GM19239 (cell line): ENCODE results near the gene RAD51D.
"Not testable (repeated sequence)": the region's sequence is repeated elsewhere in the genome, so short reads cannot be mapped to it uniquely, and the experiment has no call there.

Experiments used
- DNase-seq: peaks from one replicate; pipeline ENCODE4 v3.0.0; 2011; ENCODE audit warnings: low spot score; ENCODE audit not compliant: insufficient read length
- FAIRE-seq: peaks from 2 replicates; lab custom pipeline; 2011; peaks lifted over from hg19 to GRCh38; lab: Jason Lieb, UNC

Gene RAD51D

DNA sequence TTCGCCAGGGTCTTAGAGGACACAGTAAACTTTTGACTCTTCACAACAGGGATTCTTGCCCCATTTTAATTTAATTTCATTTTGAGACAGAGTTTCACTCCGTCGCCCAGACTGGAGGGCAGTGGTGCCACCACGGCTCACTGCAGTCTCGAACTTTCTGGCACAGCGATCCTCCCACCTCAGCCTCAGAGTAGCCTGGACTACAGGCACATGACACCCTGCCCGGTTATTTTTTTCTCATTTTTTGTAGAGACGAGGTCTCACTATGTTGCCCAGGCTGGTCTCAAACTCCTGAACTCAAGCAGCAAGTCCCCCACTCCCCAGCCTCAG, 22.8 kb upstream of the RAD51D start:
- DNase-seq: no peak
- FAIRE-seq: no peak

DNA sequence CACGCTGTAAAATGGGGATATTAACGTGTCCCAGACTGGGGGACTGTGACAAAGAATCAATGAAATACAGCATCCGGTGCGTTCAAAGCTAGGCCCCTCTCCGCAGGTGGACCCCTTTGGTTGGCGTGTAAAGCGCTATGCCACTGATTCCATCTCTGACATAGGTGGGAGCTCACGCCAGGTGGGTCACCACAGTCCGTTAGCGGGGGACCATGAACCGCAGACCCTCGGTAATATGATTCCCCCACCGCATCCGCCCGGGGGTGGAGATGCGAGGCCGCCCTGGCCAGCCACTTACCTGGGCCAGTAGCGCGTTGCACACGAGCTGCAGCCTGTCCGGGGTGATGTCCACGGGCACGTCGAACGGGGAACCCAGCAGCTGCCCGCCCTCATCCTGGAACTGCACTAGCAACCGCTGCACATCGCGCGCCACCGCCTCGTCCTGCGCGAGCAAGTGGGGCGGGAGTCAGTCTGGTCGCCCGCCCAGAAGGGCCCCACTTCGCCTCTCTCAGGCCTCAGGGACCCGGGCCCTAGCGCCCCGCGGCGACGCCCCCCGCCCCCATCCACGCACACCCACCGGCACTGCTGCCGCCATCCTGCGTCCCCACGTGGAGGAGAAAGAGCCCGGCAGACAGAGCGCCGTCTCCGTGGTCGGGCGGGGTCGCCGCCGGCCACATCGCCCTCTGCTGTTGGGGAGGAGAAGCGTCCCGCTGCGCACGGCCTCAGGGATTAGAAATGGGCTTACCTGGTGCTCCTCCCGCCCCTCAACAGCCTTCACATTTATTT, 22.2 kb upstream of the RAD51D start, which contains the start of gene NLE1:
NLE1 (minus strand) TSS at position 623 of the 786 bp plus-strand sequence; CDS start at position 595, 28 bp downstream.
- peak; percentile 93 for DNase-seq

DNA sequence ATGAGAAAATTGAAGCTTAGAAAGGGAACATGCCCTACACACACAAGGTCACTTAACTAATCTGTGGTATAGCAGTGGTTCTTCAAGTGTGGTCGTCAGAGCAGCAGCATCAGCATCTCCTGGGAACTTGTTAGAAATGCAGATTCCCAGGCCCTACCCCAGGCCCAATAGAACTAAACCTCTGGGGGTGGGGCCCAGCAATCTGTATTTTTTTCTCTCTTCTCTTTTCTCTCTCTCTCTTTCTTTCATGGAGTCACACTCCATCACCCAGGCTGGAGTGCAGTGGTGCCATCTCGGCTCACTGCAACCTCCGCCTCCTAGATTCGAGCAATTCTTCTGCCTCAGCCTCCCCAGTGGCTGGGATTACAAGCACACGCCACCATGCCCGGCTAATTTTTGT, 18.6 kb upstream of the RAD51D start:
- DNase-seq (no peak), FAIRE-seq (no peak)

More for the DNA sequence above, 22.2 kb upstream of the RAD51D start, which contains the start of gene NLE1:
- peak; percentile 40 for FAIRE-seq

DNA sequence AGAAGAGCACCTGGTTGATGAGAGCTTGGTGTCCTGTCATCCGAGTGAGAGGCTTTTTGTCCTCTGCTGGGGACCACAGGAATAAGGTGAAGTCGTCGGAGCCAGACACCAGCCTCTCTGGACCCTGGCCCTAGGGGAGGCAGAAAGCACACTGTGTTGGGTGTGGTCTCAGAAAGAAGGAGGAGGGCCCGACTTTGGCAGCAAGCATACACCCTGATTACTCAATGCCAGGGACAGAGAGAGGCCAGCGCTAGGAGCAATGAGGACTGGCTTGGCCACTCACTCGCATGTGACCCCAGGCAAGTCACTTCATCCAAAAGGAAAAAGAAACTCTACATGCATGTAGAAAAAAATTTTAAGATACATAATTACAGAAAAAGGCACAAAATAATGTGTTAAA, 15.7 kb upstream of the RAD51D start:
- no peak for DNase-seq
- no peak for FAIRE-seq

- DNase-seq (no peak), FAIRE-seq (no peak)
Observed at GRCh38 chr17:35132816-35133550, 13.3 kb upstream of the RAD51D start.

GRCh38 chr17:35132099-35132498, 12.4 kb upstream of the RAD51D start:
- no peak for FAIRE-seq
- DNase-seq: no peak

DNA sequence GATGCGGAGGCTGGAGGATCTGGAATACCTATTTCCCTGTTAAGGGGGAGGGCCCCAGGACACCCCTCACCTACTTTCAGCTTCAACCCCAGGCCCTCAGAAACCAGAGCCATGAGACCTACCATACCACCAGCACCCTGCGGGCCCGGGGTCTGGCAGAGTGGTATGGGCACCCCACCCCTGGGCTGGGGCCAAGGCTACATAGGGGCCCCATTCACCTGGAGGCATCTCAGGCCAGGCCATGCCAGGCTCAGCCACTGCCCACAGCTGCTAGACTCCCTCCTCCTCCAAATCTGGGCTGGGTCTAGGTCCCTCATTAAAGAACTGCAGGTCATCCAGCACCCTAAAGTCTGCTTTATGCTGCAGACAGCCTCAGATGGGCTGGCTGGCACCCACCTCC, 10.7 kb upstream of the RAD51D start:
- no peak for FAIRE-seq
- DNase-seq: no peak

- FAIRE-seq: no peak
- DNase-seq: no peak
Observed at GRCh38 chr17:35129973-35130351, 10.3 kb upstream of the RAD51D start.

DNA sequence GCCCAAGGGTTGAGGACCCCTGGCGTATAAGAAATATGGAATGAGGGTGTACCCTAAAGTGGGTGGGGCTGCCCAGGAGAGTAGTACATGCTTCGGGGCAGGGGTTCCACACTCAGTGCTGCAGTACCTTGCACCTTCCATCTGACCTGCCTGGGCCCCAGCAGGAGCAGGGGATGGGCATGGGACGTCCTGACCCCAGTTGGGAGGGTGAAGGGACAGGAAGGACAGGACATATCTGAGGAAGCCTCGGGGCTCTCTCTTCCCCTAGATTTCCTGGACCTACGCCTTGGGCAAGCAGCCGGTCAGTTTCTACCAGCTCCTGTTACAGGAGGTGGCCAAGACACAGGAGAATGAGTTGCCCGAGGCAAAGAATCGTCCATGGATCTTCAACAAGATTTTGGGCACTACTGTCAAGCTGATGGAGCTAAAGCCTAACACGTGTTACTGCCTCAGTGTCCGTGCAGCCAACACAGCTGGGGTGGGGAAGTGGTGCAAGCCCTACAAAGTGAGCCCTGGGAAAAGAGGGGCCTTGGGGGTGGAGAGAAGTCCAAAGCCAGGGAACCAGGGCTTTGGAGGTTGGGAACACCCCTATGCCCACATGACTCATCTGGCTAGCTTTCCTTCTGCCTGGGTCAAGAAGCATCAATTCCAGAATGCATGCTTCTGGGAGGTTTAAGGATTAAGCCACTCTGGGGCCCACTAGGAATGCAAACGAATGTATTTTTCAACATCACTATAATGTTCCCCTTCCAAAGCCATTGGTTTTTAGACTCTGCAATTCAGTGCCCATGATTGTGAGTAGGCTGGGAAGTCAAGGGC, 9.7 kb upstream of the RAD51D start:
- FAIRE-seq (no peak), DNase-seq (no peak)

DNA sequence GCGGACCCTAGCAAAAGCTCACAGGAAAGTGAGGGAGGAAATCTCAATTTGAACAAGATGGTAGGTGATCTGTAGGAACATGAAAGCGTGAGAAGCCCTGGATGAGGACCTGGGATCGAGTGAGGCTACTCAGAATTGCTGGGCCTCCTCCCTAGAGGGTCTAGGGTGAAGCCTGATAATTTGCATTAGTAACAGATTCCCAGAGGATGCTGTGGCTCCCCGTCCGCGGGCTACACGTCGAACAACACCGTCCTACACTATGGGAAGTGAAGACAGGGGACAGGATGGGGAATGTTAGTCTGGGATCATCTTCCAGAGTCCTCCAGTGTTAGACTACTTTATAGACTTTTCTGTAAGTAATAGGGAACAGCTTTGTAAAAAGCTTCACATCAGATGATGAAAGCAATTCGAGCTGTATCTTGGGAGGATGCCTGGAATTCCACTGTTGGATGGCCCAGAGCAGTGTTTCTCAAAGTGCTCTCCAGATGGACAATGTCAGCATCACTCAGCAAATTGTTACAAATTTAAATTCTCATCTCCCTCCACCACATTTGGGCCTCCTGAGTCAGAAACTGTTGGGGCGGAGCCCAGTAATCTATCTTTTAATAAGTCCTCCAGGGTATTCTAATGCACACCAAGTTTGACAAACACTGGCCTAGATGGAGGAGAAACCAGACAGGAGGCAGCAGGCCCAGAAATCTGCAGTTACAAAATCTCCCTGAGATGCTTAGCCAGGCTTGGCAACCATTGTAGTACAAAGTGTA, 8.3 kb upstream of the RAD51D start:
- no peak for DNase-seq
- no peak for FAIRE-seq

GRCh38 chr17:35121315-35121714, 1.7 kb upstream of the RAD51D start, which contains the start of gene FNDC8:
FNDC8 (plus strand) TSS chr17:35121615; CDS start chr17:35121694, 79 bp downstream.
- FAIRE-seq: no peak
- DNase-seq: no peak

- no peak for FAIRE-seq
Observed at GRCh38 chr17:35117984-35118383, 1.7 kb downstream of the RAD51D start.

DNA sequence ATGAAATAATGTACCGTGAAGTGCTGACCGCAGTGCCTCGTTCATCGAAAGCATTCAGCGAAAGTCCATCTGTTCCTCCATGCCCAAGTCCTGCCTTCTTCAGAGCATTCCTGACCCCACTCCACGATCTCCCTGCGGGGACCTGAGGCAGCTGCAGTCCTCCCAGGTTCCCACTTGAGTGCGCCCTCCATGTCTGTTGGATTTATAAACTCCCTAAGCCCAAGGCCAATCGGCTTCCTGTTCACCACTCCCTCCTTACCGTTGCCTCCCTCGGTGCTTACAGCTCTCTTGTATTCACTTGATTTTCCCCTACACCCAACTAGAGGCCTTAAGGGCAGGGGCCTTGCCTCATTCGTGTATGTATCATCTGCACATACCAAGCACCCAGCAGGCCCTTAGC, 2.8 kb downstream of the RAD51D start:
- no peak for DNase-seq
- FAIRE-seq: no peak

More at GRCh38 chr17:35117984-35118383, 1.7 kb downstream of the RAD51D start:
- no peak for DNase-seq

- DNase-seq, FAIRE-seq: not testable (repeated sequence)
Observed at GRCh38 chr17:35110791-35111190, 8.9 kb downstream of the RAD51D start.

- DNase-seq: no peak
Observed at GRCh38 chr17:35104844-35105450, 14.7 kb downstream of the RAD51D start.

DNA sequence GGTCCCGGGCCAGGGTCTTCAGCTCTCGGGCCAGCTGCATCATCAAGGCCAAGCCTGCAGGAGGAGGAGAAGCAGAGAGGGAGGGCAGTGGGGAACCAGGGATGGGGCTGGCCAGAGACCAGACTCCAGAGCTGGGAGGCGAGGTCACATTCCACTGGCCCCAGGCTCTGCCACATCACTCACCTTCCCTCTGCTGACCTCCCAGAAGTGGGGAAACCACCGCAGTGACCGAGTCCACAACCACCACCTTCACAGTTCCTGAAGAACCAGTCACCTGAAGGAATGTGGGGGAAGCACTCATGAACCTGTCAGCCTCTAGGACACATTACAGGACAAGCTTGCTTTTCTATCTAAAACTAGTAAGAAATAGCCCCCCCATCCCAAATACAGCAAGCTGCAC, 16.4 kb downstream of the RAD51D start:
- DNase-seq: no peak
- FAIRE-seq: no peak

More at GRCh38 chr17:35104844-35105450, 14.7 kb downstream of the RAD51D start:
- no peak for FAIRE-seq

DNA sequence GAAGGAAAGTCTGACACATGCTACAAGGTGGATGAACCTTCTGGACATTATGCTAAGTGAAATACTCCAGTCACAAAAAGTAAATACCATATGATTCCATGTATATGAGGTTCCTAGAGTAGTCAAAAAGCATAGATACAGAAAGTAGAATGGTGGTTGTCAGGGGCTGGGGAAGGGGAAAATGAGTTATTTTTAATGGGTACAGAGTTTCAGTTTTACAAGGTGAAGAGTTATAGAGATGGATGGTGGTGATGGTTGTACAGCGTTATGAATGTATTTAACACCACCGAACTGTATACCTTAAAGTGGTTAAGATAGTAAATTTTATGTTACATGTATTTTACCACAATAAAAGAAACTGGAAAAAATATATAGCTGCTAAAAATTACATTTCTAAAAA, 17.9 kb downstream of the RAD51D start:
- DNase-seq: no peak
- FAIRE-seq: no peak

GRCh38 chr17:35101036-35101435, 18.6 kb downstream of the RAD51D start:
- DNase-seq (no peak), FAIRE-seq (no peak)

GRCh38 chr17:35099908-35100307, 19.8 kb downstream of the RAD51D start:
- DNase-seq (no peak), FAIRE-seq (no peak)
